HCT116 (cell line): ENCODE results near the gene STK39. TPM values are rescaled to one million over a fixed set of nuclear protein-coding genes. Genes with fewer than 3 reads are reported as not detected.

Experiments used
- ATAC-seq: fragments of 200-7000 bp; cut with Tn5 transposase; 2 replicates; pipeline ENCODE4 v1.9.1; 2020; ENCODE audit warnings: mild to moderate bottlenecking, moderate library complexity
- BruUV-seq: library from RNA; stranded (reverse); fragments of 400-500 nt; replicated peaks from 2 replicates; lab custom pipeline; 2021; lab: Mats Ljungman, UMichigan
- CTCF ChIA-PET: fragments of 300-600 bp; sonication (Branson Sonifier 250); formaldehyde crosslinking; loops from one replicate; lab custom pipeline; 2021; ENCODE audit warnings: antibody characterized with exemption; lab: Charles Lee
- POLR2A ChIA-PET: fragments of 300-600, 350-600 bp; sonication (Branson Sonifier 250); formaldehyde crosslinking; loops from one replicate; lab custom pipeline; 2021; ENCODE audit warnings: antibody characterized with exemption; lab: Charles Lee
- RAD21 ChIA-PET, 2 experiments: fragments of 300-600 bp; sonication (Branson Sonifier 250); formaldehyde crosslinking; loops; one replicate each; lab custom pipeline; 2023; ENCODE audit warnings: low total read pairs in 2 of 2; ENCODE audit not compliant: uncharacterized antibody in 2 of 2, unreplicated experiment in 2 of 2, low non-redundant PET in 1 of 2; lab: Charles Lee
- DNase-seq: peaks from one replicate; pipeline ENCODE4 v3.0.0-alpha.2; 2010; ENCODE audit warnings: low read depth, low spot score
- H2AFZ ChIP-seq: fragments of 200-600 bp; shearing (Covaris generic), sonication (generic); 2 replicates; pipeline ENCODE4 v1.6.1; 2017; ENCODE audit warnings: low read depth, mixed run types, mixed read lengths, antibody characterized with exemption, low read length; ENCODE audit not compliant: poor library complexity, severe bottlenecking
- H3K27ac ChIP-seq: 2 replicates; pipeline ENCODE4 v1.5.1; 2012; ENCODE audit warnings: low read depth, low read length
- H3K27me3 ChIP-seq: fragments of 200-600 bp; sonication (generic); 2 replicates; pipeline ENCODE4 v1.6.1; 2016; ENCODE audit warnings: mixed run types, low read length, mixed read lengths; ENCODE audit not compliant: insufficient read depth
- H3K36me3 ChIP-seq, 2 experiments: fragments of 200-500 bp in 1 of 2; fragments of 200-600 bp in 1 of 2; sonication (Bioruptor generic) in 1 of 2; sonication (generic) in 1 of 2; 2 replicates each; pipeline versions ENCODE4 v1.5.1 to v1.6.1; 2014 to 2016; ENCODE audit warnings: low read length in 2 of 2, inconsistent platforms in 1 of 2, mixed read lengths in 1 of 2, mixed run types in 1 of 2; ENCODE audit not compliant: insufficient read depth in 2 of 2, control insufficient read depth in 1 of 2
- H3K4me1 ChIP-seq, 2 experiments: fragments of 200-600 bp in 1 of 2; sonication (generic) in 1 of 2; 2 replicates each; pipeline versions ENCODE4 v1.5.1 to v1.6.1; 2012 to 2017; ENCODE audit warnings: low read length in 2 of 2, inconsistent platforms in 1 of 2, mild to moderate bottlenecking in 1 of 2, mixed read lengths in 1 of 2, mixed run types in 1 of 2, moderate library complexity in 1 of 2; ENCODE audit not compliant: insufficient read depth in 2 of 2, control insufficient read depth in 1 of 2
- H3K4me2 ChIP-seq: fragments of 200-600 bp; sonication (generic); 2 replicates; pipeline ENCODE4 v1.6.1; 2017; ENCODE audit warnings: mixed run types, low read length, mixed read lengths
- H3K4me3 ChIP-seq, 2 experiments: fragments of 200-600 bp in 1 of 2; sonication (generic) in 1 of 2; replicated peaks in 1 of 2; 2 replicates each; pipeline ENCODE4 v1.5.1; 2011 to 2016; ENCODE audit warnings: low read length in 2 of 2, control low read depth in 1 of 2, low read depth in 1 of 2, mild to moderate bottlenecking in 1 of 2, mixed read lengths in 1 of 2, mixed run types in 1 of 2
- H3K79me2 ChIP-seq: fragments of 200-600 bp; sonication (generic); 2 replicates; pipeline ENCODE4 v1.6.1; 2017; ENCODE audit warnings: mild to moderate bottlenecking, mixed run types, low read length, moderate library complexity, mixed read lengths; ENCODE audit not compliant: insufficient read depth
- H3K9ac ChIP-seq: fragments of 200-600 bp; sonication (generic); 2 replicates; pipeline ENCODE4 v1.6.1; 2016; ENCODE audit warnings: low read length, mixed read lengths
- H3K9me2 ChIP-seq: fragments of 200-600 bp; sonication (generic), shearing (Covaris generic); 2 replicates; pipeline ENCODE4 v1.6.1; 2017; ENCODE audit warnings: mixed run types, mild to moderate bottlenecking, moderate library complexity; ENCODE audit not compliant: insufficient read depth
- H3K9me3 ChIP-seq, 2 experiments: fragments of 200-500 bp in 1 of 2; fragments of 200-600 bp in 1 of 2; sonication (Bioruptor generic) in 1 of 2; sonication (generic) in 1 of 2; 2 replicates each; pipeline ENCODE4 v1.6.1; 2014 to 2017; ENCODE audit warnings: low read length in 2 of 2, mixed read lengths in 2 of 2, inconsistent platforms in 1 of 2, low read depth in 1 of 2, mild to moderate bottlenecking in 1 of 2, mixed run types in 1 of 2, moderate library complexity in 1 of 2; ENCODE audit not compliant: control insufficient read depth in 1 of 2, insufficient read depth in 1 of 2
- H4K20me1 ChIP-seq: fragments of 200-600 bp; sonication (generic), shearing (Covaris generic); 2 replicates; pipeline ENCODE4 v1.6.1; 2017; ENCODE audit warnings: mixed run types, mild to moderate bottlenecking, moderate library complexity; ENCODE audit not compliant: insufficient read depth
- CBX3 ChIP-seq: IDR thresholded peaks from 2 replicates; pipeline ENCODE4 v1.6.1; 2012; ENCODE audit warnings: low read depth
- EGR1 ChIP-seq: IDR thresholded peaks from 2 replicates; pipeline ENCODE4 v1.6.1; 2012; ENCODE audit warnings: low read depth
- ELF1 ChIP-seq: IDR thresholded peaks from 2 replicates; pipeline ENCODE4 v1.6.1; 2012; ENCODE audit warnings: low read depth, borderline replicate concordance
- EZH2 ChIP-seq: fragments of 200-600 bp; sonication (generic); IDR thresholded peaks from 2 replicates; pipeline ENCODE4 v1.6.1; 2017; ENCODE audit warnings: antibody characterized with exemption, mixed run types
- EZH2phosphoT487 ChIP-seq: fragments of 200-600 bp; IDR thresholded peaks from 2 replicates; pipeline ENCODE4 v1.6.1; 2018; ENCODE audit warnings: antibody characterized with exemption, borderline replicate concordance
- FOSL1 ChIP-seq: IDR thresholded peaks from 2 replicates; pipeline ENCODE4 v1.6.1; 2012; ENCODE audit warnings: low read depth
- JUND ChIP-seq: IDR thresholded peaks from 2 replicates; pipeline ENCODE4 v1.6.1; 2012
- MAX ChIP-seq: IDR thresholded peaks from 2 replicates; pipeline ENCODE4 v1.6.1; 2012
- POLR2A ChIP-seq: IDR thresholded peaks from 2 replicates; pipeline ENCODE4 v1.7.0; 2011; ENCODE audit warnings: borderline replicate concordance; ENCODE audit not compliant: insufficient read depth, insufficient read length; ENCODE audit errors: extremely low read depth
- POLR2AphosphoS5 ChIP-seq: IDR thresholded peaks from 2 replicates; pipeline ENCODE4 v1.6.1; 2011; ENCODE audit warnings: mild to moderate bottlenecking, low read depth, low read length, moderate library complexity
- RAD21 ChIP-seq: IDR thresholded peaks from 2 replicates; pipeline ENCODE4 v1.6.1; 2012; ENCODE audit warnings: low read depth, mild to moderate bottlenecking
- SP1 ChIP-seq: IDR thresholded peaks from 2 replicates; pipeline ENCODE4 v1.6.1; 2012; ENCODE audit warnings: low read depth
- SRF ChIP-seq: IDR thresholded peaks from 2 replicates; pipeline ENCODE4 v1.6.1; 2012; ENCODE audit warnings: low read depth
- YY1 ChIP-seq: IDR thresholded peaks from 2 replicates; pipeline ENCODE4 v1.6.1; 2011; ENCODE audit warnings: low read length, low read depth, moderate library complexity, mild to moderate bottlenecking; ENCODE audit not compliant: insufficient replicate concordance; ENCODE audit errors: extremely low read depth
- ZFX ChIP-seq: fragments of 450-650 bp; IDR thresholded peaks from 2 replicates; pipeline ENCODE4 v1.6.1; 2017
- ZNF274 ChIP-seq: fragments of 200-500 bp; sonication (Bioruptor generic); IDR thresholded peaks from 2 replicates; pipeline ENCODE4 v1.6.1; 2014; ENCODE audit warnings: mild to moderate bottlenecking, low read depth, low read length, inconsistent platforms
- intact Hi-C: fragments of 100-400 bp; cut with micrococcal nuclease; formaldehyde crosslinking; loops from 2 replicates; pipeline ENCODE4 v1.10.0; 2022
- total RNA-seq: library from RNA; stranded (reverse); gene quantifications from one replicate; pipeline ENCODE4 v1.2.1, GENCODE V29; 2021; ENCODE audit not compliant: unreplicated experiment
- TF ChIP-seq, protein P1 (sequence below): IDR thresholded peaks from 2 replicates; pipeline ENCODE4 v1.6.1; 2012; ENCODE audit warnings: low read depth
- TF ChIP-seq, protein P2 (sequence below): IDR thresholded peaks from 2 replicates; pipeline ENCODE4 v1.6.1; 2011; ENCODE audit warnings: mild to moderate bottlenecking, low read length, moderate library complexity; ENCODE audit not compliant: insufficient replicate concordance; ENCODE audit errors: extremely low read depth
- TF ChIP-seq, protein P3 (sequence below), 3 experiments: fragments of 200-600 bp in 1 of 3; sonication (generic) in 1 of 3; IDR thresholded peaks in 2 of 3; conservative IDR thresholded peaks in 1 of 3; 2 replicates each; pipeline ENCODE4 v1.5.1; 2012 to 2017; ENCODE audit warnings: low read depth in 2 of 3, low read length in 2 of 3, antibody characterized with exemption in 1 of 3, borderline replicate concordance in 1 of 3, control low read depth in 1 of 3, mild to moderate bottlenecking in 1 of 3, mixed read lengths in 1 of 3, mixed run types in 1 of 3, moderate library complexity in 1 of 3; ENCODE audit not compliant: insufficient read depth in 1 of 3

Gene STK39
- total RNA-seq, 1 experiment from 2014 or later, result 118 TPM

DNA sequence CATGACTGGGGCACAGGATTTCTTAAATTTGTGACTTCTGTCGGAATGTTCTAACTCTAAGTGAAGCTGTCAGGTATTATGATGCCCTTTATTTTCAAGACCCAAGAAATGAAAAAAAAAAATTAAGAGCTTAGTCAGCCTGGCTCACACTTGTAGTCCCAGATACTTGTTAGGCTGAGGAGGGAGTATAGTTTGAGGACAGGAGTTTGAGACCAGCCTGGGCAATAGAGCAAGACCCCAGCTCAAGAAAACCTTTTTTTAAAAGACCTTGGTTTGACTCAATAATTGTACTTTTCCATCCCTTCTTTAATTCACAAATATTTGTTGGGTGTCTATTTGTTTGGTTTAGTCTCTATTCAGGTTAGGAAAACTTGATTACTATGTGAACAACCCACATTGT lies 310.0 kb downstream of the STK39 start (continued):
- no peak for TF ChIP-seq MAX
- no peak for TF ChIP-seq EZH2phosphoT487
- TF ChIP-seq ZNF274, result no peak

GRCh38 chr2:167935803-167936110 lies 311.6 kb downstream of the STK39 start:
- H3K9ac ChIP-seq, result no peak overlapping the region
- H3K27ac ChIP-seq, result no peak overlapping the region
- RAD21 ChIA-PET, result no interaction called here
- H3K36me3 ChIP-seq, result no peaks in the 10 kb centered on the region
- intact Hi-C loops, result no loop called here
- CTCF ChIA-PET, result no interaction called here
- no peak for ATAC-seq
- TF ChIP-seq ELF1, result no peak
- TF ChIP-seq SP1, result no peak
- TF ChIP-seq, protein P1, sequence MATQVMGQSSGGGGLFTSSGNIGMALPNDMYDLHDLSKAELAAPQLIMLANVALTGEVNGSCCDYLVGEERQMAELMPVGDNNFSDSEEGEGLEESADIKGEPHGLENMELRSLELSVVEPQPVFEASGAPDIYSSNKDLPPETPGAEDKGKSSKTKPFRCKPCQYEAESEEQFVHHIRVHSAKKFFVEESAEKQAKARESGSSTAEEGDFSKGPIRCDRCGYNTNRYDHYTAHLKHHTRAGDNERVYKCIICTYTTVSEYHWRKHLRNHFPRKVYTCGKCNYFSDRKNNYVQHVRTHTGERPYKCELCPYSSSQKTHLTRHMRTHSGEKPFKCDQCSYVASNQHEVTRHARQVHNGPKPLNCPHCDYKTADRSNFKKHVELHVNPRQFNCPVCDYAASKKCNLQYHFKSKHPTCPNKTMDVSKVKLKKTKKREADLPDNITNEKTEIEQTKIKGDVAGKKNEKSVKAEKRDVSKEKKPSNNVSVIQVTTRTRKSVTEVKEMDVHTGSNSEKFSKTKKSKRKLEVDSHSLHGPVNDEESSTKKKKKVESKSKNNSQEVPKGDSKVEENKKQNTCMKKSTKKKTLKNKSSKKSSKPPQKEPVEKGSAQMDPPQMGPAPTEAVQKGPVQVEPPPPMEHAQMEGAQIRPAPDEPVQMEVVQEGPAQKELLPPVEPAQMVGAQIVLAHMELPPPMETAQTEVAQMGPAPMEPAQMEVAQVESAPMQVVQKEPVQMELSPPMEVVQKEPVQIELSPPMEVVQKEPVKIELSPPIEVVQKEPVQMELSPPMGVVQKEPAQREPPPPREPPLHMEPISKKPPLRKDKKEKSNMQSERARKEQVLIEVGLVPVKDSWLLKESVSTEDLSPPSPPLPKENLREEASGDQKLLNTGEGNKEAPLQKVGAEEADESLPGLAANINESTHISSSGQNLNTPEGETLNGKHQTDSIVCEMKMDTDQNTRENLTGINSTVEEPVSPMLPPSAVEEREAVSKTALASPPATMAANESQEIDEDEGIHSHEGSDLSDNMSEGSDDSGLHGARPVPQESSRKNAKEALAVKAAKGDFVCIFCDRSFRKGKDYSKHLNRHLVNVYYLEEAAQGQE, result no peak
- TF ChIP-seq EZH2, result no peak
- TF ChIP-seq RAD21, result no peak
- TF ChIP-seq, protein P2, sequence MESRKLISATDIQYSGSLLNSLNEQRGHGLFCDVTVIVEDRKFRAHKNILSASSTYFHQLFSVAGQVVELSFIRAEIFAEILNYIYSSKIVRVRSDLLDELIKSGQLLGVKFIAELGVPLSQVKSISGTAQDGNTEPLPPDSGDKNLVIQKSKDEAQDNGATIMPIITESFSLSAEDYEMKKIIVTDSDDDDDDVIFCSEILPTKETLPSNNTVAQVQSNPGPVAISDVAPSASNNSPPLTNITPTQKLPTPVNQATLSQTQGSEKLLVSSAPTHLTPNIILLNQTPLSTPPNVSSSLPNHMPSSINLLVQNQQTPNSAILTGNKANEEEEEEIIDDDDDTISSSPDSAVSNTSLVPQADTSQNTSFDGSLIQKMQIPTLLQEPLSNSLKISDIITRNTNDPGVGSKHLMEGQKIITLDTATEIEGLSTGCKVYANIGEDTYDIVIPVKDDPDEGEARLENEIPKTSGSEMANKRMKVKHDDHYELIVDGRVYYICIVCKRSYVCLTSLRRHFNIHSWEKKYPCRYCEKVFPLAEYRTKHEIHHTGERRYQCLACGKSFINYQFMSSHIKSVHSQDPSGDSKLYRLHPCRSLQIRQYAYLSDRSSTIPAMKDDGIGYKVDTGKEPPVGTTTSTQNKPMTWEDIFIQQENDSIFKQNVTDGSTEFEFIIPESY, result no peak
- no peak for TF ChIP-seq YY1
- TF ChIP-seq ZFX, result no peak
- no peak for TF ChIP-seq FOSL1
- no peak for TF ChIP-seq CBX3
- TF ChIP-seq ZNF274, result no peak
- no peak for TF ChIP-seq POLR2AphosphoS5
- TF ChIP-seq, protein P3, sequence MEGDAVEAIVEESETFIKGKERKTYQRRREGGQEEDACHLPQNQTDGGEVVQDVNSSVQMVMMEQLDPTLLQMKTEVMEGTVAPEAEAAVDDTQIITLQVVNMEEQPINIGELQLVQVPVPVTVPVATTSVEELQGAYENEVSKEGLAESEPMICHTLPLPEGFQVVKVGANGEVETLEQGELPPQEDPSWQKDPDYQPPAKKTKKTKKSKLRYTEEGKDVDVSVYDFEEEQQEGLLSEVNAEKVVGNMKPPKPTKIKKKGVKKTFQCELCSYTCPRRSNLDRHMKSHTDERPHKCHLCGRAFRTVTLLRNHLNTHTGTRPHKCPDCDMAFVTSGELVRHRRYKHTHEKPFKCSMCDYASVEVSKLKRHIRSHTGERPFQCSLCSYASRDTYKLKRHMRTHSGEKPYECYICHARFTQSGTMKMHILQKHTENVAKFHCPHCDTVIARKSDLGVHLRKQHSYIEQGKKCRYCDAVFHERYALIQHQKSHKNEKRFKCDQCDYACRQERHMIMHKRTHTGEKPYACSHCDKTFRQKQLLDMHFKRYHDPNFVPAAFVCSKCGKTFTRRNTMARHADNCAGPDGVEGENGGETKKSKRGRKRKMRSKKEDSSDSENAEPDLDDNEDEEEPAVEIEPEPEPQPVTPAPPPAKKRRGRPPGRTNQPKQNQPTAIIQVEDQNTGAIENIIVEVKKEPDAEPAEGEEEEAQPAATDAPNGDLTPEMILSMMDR (IDR thresholded peaks at IDR 0.05 in 2 of 3, conservative IDR thresholded peaks at IDR 0.05 in 1 of 3; ENCODE audit: borderline replicate concordance in 1 of 3, insufficient read depth in 1 of 3, low read depth in 2 of 3, low read length in 2 of 3), result no peak
- TF ChIP-seq EGR1, result no peak
- no peak for TF ChIP-seq POLR2A
- TF ChIP-seq JUND, result no peak
- no peak for TF ChIP-seq EZH2phosphoT487
- no peak for TF ChIP-seq SRF
- H3K4me1 ChIP-seq, result no peaks in the 10 kb centered on the region
- no peaks in the 10 kb centered on the region for H3K9me3 ChIP-seq
- H3K4me3 ChIP-seq, result no peak overlapping the region
- H4K20me1 ChIP-seq, result no peaks in the 10 kb centered on the region
- H3K4me2 ChIP-seq, result no peak overlapping the region
- H3K79me2 ChIP-seq, result no peaks in the 10 kb centered on the region
- H2AFZ ChIP-seq, result no peak overlapping the region
- no peak for DNase-seq
- POLR2A ChIA-PET, result no interaction called here
- peaks cover 34% of the 10 kb centered on the region; the same call in 1 of the 2 replicates for H3K27me3 ChIP-seq
- H3K9me2 ChIP-seq, result no peaks in the 10 kb centered on the region
- no TSS peak for BruUV-seq
